Breast epithelium (tissue), 4 donors: Measurements from ENCODE around the gene MYOM3. TPM values are rescaled to one million over a fixed set of nuclear protein-coding genes. Genes with fewer than 3 reads are reported as not detected.

Experiments used
- DNase-seq, 2 donors: peaks; one replicate each; pipeline ENCODE4 v3.0.0-alpha.2; 2019; ENCODE audit warnings: low spot score in 2 of 2
- H3K27ac ChIP-seq, 2 donors: fragments of 200-600 bp; sonication (generic) in 1 of 2; one replicate each; pipeline ENCODE4 v1.5.1; 2016 to 2019; ENCODE audit warnings: mild to moderate bottlenecking in 1 of 2
- H3K27me3 ChIP-seq, 2 donors: fragments of 200-600 bp; sonication (generic) in 1 of 2; one replicate each; pipeline versions ENCODE4 v1.5.1 to v1.6.0; 2017 to 2019; ENCODE audit warnings: control low read depth in 1 of 2, mild to moderate bottlenecking in 1 of 2
- H3K36me3 ChIP-seq: fragments of 200-600 bp; one replicate; pipeline ENCODE4 v1.5.1; 2019
- H3K4me1 ChIP-seq, 2 donors: fragments of 200-600 bp; sonication (generic); one replicate each; pipeline ENCODE4 v1.5.1; 2016 to 2019; ENCODE audit warnings: control low read depth in 1 of 2
- H3K4me3 ChIP-seq, 3 donors: fragments of 200-600 bp; sonication (generic); 1 replicate in 2 of 3; 2 replicates in 1 of 3; pipeline ENCODE4 v1.5.1; 2016 to 2019; ENCODE audit warnings: mild to moderate bottlenecking in 3 of 3, moderate library complexity in 2 of 3
- H3K9me3 ChIP-seq, 2 donors: fragments of 200-600 bp; sonication (generic) in 1 of 2; one replicate each; pipeline ENCODE4 v1.5.1; 2016 to 2019; ENCODE audit warnings: control low read depth in 1 of 2
- CTCF ChIP-seq, 3 donors: fragments of 450-650 bp; IDR thresholded peaks; one replicate each; pipeline ENCODE4 v1.5.1; 2016 to 2017; ENCODE audit warnings: antibody characterized with exemption in 3 of 3, mild to moderate bottlenecking in 3 of 3, moderate library complexity in 3 of 3
- POLR2A ChIP-seq: fragments of 450-650 bp; IDR thresholded peaks from one replicate; pipeline ENCODE4 v1.6.1; 2016; ENCODE audit warnings: antibody characterized with exemption, mild to moderate bottlenecking, moderate library complexity
- POLR2AphosphoS5 ChIP-seq, 3 donors: sonication (generic); formaldehyde crosslinking; IDR thresholded peaks; one replicate each; pipeline ENCODE4 v1.6.1; 2017; ENCODE audit warnings: antibody characterized with exemption in 3 of 3
- intact Hi-C: fragments of 100-400 bp; cut with DNase I; formaldehyde crosslinking; loops from one replicate; pipeline ENCODE4 v1.15.1; 2023; ENCODE audit warnings: low total_unique reads
- total RNA-seq, 3 donors: library from RNA; depleted of rRNA; stranded (reverse); fragments of >200 nt; gene quantifications; one replicate each; pipeline ENCODE4 v1.1.0, GENCODE V29; 2016

The MYOM3 gene
- total RNA-seq, 3 donors from 2014 or later, result 0.32 to 0.98 (median 0.59) TPM

- DNase-seq, result no peak
- Histone ChIP-seq H3K4me1 (no peaks in the 10 kb centered on the region), H3K9me3 (no peaks in the 10 kb centered on the region), H3K36me3 (no peaks in the 10 kb centered on the region), H3K27ac (no peak overlapping the region), H3K27me3 (no peaks in the 10 kb centered on the region), H3K4me3 (no peak overlapping the region)
- intact Hi-C loops, result no loop called here
- no peak for TF ChIP-seq CTCF (IDR thresholded peaks at IDR 0.05)
- no peak for TF ChIP-seq POLR2A
- no peak for TF ChIP-seq POLR2AphosphoS5 (IDR thresholded peaks at IDR 0.05)
These were observed 44.8 kb upstream of the MYOM3 start for GRCh38 chr1:24156542-24157260.

GRCh38 chr1:24155011-24155782 is 43.3 kb upstream of the MYOM3 start:
- no peaks in the 10 kb centered on the region for H3K27me3 ChIP-seq
- H3K4me1 ChIP-seq, result no peaks in the 10 kb centered on the region
- H3K36me3 ChIP-seq, result no peaks in the 10 kb centered on the region
- TF ChIP-seq POLR2A (no peak), POLR2AphosphoS5 (IDR thresholded peaks at IDR 0.05) (no peak), CTCF (IDR thresholded peaks at IDR 0.05) (no peak)
- no peak overlapping the region for H3K27ac ChIP-seq
- no peak for DNase-seq
- intact Hi-C loops, result no loop called here
- no peaks in the 10 kb centered on the region for H3K9me3 ChIP-seq
- H3K4me3 ChIP-seq, result no peak overlapping the region

- TF ChIP-seq CTCF (IDR thresholded peaks at IDR 0.05) (no peak), POLR2AphosphoS5 (IDR thresholded peaks at IDR 0.05) (no peak), POLR2A (no peak)
- H3K4me3 ChIP-seq, result no peak overlapping the region
- no peak overlapping the region for H3K27ac ChIP-seq
- intact Hi-C loops, result no loop called here
- DNase-seq, result no peak
- no peaks in the 10 kb centered on the region for H3K27me3 ChIP-seq
- H3K9me3 ChIP-seq, result no peaks in the 10 kb centered on the region
- no peaks in the 10 kb centered on the region for H3K4me1 ChIP-seq
- H3K36me3 ChIP-seq, result no peaks in the 10 kb centered on the region
These were observed 42.3 kb upstream of the MYOM3 start for GRCh38 chr1:24154215-24154614.

- H3K27me3 ChIP-seq, result no peaks in the 10 kb centered on the region
- peak overlapping the region in 1 of 2 donors; percentile 3 for H3K27ac ChIP-seq
- no peaks in the 10 kb centered on the region for H3K36me3 ChIP-seq
- TF ChIP-seq CTCF (IDR thresholded peaks at IDR 0.05) (no peak), POLR2AphosphoS5 (IDR thresholded peaks at IDR 0.05) (no peak), POLR2A (no peak)
- intact Hi-C loops, result no loop called here
- H3K4me1 ChIP-seq, result no peaks in the 10 kb centered on the region
- no peak for DNase-seq
- H3K9me3 ChIP-seq, result no peaks in the 10 kb centered on the region
- peak overlapping the region in 1 of 3 donors; percentile 34 for H3K4me3 ChIP-seq
These were observed 40.9 kb upstream of the MYOM3 start for GRCh38 chr1:24152631-24153494.
